Measurements from ENCODE around the gene ATOH1.

The ATOH1 gene

DNA sequence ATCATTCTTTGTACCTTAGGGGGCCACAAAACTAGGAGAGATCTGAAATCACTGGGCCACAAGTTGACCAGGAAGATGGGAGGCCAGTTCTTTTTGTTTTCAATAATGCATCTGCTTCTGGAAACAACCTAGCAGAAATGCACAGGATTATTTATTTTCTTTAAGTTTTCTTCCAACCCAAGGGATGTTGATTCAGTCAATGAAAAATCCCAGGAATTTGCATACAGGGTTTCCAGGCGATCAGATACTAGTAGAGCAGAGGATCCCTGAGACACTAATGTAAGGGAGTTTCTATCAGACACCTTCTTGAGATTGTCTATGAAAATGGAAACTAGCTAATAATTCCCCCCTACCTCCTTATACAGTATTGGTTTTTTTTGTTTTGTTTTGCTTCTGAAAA is 7.4 kb downstream of the ATOH1 start:
- DNase-seq (ENCODE audit: low read depth) = no peak

DNA sequence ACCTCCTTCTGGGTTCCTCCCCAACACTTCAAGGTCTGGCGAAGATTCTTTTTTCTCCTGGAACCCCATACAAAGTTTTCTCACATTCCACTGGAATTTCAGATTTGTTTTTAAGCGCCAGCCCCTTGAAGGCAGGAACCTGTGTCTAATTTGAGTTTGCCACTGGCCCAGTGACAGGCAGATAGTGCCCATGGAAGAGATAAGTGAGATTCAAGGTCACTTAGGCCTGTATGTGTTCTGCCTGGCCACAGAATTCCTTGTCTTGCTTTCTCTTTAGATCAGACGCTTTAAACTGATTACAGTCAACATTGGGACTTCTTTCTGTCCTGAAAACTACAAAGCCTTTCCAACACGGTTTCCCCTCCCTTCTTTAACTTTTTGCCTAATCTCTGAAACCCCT is 11.2 kb downstream of the ATOH1 start:
- DNase-seq (ENCODE audit: low read depth) = no peak

DNA sequence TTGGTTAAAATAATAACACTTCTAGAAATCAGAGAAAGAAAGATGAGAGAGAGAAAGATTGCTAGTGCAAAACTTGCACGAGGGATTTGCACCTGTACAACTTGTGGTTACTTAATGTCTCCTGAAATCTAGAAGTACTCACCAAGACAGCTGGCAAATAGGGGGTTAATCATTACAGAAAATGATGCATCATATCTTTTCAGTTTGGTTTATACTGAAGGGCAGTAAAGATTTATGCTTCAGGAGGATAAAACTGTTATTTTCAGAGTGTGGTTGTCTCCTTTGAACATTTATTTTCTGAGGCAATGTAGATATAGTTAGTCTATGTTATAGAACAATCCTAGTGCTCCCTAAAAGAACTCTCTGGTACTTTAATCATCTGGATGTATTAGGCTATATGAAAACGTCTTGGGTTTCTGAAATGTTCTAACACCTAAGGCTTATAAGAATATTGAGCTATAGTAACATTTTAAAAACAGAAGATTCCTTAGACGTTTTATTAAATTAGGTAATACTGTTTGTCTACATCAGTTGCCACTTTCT is 13.3 kb downstream of the ATOH1 start:
- no peak for DNase-seq (ENCODE audit: low read depth)

DNA sequence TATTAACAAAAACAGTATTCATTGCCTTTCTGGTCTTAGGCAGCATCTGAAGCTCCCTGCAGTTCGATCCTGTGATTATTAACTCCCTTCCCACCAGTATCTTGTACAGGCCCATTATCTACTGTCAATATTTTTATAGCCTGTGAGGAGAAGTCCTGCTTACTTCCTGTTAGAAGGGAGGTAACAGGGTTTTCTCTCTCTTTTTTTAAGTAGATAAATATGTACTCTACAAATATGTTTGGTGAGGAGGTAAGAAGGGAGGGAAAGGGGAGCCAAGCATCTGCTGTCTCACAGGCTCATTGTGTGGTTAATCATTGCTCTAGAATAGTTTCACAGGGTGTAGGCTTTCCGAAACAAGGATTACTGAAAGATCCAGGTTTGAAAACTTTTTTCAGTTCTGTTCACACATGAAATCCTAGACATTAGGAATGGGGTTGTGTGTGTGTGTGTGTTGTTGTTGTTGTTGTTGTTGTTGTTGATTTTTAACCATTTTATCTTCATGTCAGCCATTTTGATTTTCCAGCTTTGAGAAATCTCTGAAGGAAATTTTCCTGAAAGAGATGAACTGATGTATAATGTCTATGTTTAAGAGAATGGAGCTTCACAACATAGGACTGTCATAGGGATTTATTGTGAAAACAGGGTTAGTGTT is 14.2 kb downstream of the ATOH1 start:
- DNase-seq (ENCODE audit: low read depth) = no peak

DNA sequence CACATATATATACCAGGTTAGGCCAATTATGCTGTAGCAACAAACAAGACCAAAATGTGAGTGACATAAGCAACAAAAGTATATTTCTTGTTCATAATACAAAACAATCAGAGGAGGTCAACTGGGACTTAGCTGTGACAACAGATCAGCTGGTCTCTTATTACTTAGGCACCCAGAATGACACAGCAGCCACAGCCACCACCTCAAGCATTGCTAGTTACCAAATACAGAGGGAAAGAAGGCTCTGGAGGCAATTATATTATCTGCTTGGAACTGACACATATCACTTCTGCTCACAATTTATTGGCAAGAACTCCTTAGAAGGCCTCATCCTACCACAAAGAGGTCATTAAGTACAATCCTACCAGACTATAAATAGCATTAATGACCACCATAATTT is 15.2 kb downstream of the ATOH1 start:
- DNase-seq (ENCODE audit: low read depth) = no peak

DNA sequence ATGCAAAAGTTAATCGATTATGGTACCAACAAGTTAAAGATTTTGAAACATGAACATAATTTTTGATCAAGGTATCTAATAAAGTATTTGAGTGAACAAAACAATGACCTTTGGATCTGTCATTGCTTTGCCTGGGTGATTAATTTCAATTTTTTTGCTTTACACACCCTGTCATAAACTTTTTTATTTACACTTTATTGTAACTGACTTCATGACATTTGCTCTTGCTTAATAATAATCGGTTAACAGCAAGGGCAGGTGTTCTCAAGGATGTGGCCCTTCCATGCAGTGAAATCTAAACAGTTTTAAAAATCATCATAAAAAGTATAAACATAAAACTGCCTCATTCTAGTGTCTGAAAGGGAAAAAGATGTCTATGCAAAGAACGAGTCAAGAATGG is 24.1 kb downstream of the ATOH1 start:
- no peak for DNase-seq (ENCODE audit: low read depth)

DNA sequence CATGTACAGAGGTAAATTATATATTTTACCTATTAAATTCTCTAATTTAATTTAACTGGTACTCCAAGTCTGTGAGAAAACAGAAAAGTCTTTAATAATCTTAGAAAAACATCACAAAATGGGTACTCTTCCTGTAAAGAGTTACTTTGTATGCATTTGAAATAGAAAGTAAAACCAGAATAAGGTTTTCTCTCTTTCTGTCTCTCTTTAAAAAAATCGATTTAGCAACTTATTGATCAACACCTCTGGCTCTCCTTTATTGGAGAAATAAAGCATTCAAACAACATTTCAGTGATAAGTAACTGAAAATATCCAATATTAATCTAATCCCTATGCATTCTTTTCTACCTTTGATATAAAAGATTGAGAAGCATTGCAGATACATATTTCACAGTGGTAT is 27.4 kb downstream of the ATOH1 start:
- DNase-seq (ENCODE audit: low read depth) = no peak

DNA sequence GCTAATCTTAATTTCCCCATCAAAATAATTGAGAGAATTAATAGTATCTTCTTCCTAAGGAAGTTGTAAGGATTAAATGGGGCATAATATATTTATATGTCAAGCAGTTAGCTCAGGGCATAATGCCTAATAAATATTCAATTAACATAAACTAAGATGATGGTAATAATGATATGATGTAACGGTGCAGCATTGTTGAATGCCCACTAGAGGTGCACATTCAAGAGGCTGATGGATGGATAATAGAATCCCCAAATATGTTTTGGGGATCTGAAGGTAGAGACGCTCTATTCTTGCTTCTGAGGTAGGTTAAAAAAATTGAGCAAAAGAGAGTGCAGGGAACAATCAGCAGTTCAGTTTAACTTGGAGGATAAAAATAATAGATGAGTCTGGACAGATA is 37.1 kb downstream of the ATOH1 start:
- no peak for DNase-seq (ENCODE audit: low read depth)

DNA sequence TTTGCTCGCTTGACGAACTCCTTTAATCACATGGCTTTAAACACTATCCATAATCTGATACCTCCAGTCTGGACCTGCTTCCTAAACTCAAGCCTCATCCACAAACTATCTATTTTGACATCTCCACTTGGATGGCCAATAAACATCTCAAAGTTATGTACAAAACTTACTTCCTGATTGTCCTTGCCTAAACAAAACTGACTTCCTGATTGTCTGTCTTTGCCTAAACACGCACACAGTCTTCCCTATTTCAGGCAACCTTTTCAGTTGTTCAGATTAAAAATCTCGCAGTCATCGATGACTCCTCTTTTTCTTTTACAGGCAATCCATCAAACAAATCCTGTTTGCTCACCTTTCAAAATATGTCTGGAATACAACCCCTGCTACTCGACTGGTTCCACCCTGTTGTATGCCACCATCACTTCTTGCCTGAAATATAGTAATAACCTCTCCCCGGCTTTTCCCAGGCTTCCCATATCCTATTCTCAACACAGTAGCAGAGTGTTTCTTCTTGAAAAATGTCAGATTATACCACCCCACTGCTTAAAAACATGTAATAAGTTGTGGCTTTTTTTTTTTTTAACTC is 39.0 kb downstream of the ATOH1 start:
- DNase-seq (ENCODE audit: low read depth) = no peak

DNA sequence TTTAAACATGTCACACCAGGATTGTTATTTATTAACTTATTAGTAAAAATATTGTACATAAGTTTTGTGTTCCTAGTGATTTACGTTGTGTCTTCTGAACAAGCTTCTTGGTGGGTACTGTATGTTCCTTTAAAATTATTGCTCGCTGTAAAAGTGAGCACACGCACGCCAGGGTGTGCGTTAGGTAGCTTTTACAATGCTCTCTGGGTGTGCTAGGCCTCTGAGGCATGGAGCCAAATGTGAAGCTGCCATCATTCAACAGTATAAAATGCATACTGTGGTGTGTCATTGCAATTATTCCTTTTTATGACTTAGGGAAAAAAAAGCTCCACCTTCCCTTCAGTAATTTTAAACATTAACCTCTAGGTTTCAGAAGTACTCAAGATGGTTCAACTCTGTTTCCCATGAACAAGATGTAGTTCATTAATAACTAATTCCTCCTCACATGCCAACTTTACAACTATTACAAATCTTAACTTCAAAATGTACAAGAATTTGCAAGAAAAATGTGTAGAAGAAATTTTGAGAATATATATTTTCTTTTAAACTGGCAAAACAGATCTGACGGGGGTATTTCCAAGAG is 42.4 kb downstream of the ATOH1 start:
- DNase-seq (ENCODE audit: low read depth) = no peak

DNA sequence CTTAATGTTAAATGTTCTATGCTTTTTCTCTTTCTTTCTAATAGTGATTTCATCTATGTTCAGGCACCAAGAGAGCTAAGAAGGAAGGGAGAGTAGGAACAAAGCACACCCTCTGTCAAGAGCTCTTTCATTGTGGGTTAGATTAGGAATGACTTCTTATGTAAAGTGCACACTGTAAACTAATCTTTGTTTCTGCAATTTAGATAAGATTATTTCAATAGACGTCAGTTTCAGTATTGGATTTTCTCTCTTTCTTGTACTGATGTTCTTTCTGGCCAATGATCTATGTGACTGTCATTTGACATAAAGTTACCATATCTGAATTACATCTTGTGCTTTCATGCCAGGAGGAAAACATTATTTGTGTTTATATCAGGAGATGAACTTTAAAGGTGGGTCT is 48.2 kb downstream of the ATOH1 start:
- DNase-seq (ENCODE audit: low read depth) = no peak

DNA sequence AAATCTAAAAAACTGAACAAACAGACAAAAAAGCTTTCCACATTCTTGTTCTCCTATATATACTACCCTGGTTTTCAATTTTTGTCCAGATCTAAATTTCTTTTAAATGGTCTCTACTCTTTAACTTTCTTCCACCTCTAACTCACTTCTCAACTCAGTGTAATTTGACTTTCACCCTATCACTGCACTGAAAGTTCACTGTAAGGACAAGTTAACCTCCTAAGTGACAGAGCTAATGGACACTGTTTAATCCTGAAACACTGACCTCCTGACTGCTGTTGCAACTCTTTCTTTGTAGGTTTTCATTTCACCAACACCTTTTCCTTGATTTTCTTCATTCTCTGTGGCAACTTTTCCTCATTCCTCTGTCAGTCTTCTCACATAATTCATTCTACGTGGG is 50.0 kb downstream of the ATOH1 start:
- no peak for DNase-seq (ENCODE audit: low read depth)

DNA sequence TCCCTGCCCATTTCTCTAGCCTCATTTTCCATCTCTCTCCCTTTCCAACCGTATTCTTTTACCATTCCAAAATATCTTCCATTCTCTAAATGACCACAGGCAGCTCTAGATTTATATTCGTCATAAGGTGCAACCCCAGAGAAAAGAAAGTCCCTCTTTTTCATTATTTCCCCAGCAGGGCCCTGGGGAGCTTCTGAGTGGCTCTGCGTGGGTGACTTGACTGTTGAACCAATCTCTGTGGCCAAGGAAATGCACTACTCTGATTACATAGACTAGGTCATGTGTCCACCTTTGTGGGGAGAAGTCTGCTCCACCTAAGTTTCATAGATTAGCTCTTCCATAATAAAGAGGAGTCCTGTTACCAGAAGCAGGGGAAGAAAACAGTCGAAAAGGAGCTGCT is 51.4 kb downstream of the ATOH1 start:
- DNase-seq (ENCODE audit: low read depth) = no peak

All from stimulated activated CD8-positive, alpha-beta memory T cell treated with anti-CD3 and anti-CD28 coated beads, Interleukin-12 subunit alpha, Interleukin-12 subunit beta, amount 100 ng/mL, for 4 hours (primary cell).